HG02610 (cell line): ENCODE data around the gene LRRC27.

ENCODE experiments used
- ATAC-seq: cut with Tn5 transposase; IDR thresholded peaks from one replicate; pipeline ENCODE4 v1.9.1; 2021; ENCODE audit warnings: mild to moderate bottlenecking, moderate library complexity; ENCODE audit not compliant: unreplicated experiment

LRRC27 gene

DNA sequence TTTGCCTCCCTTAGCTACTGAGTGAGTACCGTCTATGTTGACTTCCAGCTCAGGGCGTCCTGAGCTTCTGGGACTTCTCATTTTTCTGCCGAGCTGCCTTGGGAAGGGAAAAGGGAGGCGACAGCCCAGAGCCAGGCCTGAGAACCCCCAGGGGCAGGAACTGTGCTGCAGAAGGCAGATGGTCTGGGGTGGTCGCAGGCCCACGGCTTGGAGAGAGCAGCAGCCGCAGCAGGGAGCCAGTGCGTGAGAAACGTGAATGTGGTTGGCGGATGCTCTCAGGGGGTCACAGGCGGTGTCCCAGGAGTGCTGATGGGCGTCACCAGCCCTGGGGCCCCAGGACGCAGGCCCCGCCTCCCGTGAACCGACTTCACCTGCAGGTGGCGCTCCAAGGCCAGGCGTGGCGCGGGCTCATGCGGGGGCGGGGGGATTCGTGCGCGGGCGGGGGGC lies 55.8 kb downstream of the LRRC27 start:
- ATAC-seq, result no peak

DNA sequence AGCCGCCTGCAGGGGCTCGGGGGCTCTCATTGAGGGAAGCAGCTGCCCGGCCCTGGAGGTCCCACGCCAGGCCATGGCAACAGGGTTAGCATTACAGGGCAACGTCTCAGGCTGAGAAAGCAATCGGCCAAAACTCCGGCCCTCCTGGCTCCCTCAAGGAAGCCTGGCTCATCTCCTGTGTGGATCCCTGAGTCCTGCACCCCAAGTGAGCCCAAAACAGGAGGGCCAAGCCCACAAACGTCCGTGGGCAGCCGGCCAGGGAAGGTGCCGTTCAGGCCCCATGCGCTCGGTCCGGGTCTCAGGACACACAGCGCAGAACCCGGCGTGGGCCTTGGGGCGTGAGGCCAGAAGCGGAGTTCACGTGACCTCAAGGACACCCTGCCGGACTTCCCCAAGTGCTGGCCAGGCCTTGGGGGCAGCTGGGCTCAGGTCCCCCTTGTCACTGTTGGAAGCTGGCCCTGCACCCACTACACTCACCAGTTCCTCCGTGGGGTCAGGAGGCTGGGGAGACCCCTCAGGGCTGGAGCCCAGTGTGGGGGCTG lies 57.0 kb downstream of the LRRC27 start:
- no peak for ATAC-seq

DNA sequence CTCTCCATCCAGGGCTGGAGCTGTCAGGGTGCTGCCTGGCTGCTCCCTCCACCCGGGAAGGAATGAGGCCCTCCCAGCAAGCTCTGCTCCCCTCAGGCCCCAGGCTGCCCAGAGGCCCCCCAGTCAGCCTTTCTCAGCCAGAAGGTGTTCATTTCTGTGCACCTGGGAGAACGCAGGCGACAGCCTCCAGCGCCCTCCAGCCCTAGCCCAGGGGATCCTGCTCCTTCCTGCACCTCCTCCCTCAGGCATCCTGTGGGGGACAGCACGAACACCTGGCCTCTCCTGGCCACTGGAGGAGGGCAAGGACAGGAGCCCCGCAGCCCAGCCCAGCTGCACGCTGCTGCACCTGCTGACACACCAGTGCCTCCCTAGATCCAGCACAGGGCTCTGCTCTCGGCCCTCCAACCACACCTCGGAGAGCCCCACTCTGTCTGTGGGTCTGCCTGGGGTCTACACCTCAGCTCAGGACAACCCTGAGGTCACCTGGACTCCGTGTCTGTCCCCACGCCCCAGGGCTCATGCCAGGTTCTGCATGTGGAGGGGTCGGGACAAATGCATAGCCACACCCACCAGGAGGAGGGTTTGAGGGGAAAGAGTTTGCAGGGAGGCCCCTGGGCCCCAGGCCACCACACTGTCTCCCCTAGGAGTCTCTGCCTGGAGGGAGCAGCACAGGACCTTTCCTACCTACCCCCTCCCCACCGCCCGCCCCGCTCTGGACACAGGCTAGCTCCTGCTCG lies 57.6 kb downstream of the LRRC27 start:
- ATAC-seq, result no peak

DNA sequence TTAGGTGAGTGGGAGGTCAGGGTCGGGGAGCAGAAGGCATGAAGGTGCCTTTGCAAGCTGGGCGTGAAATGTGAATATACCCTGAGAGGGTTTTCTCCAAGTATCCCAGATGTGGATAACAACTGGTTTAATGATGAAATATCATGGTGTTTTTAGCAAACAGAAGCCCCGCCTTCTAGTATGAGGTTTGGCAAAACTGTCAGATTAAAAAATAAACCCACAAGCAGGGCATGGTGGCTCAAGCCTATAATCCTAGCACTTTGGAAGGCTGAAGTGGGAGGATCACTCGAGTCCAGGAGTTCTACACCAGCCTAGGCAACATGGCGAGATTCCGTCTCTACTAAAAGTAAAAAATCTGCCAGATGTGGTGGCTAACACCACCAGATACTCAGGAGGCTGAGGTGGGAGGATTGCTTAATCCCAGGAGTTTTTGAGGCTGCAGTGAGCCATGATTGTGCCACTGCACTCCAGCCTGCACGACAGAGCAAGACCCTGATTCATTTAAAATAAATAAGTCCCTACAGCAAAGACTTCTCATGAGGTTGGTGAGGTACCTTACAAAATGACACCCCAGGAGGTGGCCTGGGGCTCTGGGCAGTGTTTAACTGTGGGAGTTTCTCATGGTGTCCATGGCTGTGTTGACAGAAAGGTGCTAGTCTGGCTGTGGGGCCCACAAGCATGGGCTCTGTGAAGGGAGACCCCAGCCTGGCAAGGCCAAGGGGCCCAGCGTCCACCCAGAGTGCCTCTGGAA lies 58.4 kb downstream of the LRRC27 start:
- ATAC-seq, result no peak

DNA sequence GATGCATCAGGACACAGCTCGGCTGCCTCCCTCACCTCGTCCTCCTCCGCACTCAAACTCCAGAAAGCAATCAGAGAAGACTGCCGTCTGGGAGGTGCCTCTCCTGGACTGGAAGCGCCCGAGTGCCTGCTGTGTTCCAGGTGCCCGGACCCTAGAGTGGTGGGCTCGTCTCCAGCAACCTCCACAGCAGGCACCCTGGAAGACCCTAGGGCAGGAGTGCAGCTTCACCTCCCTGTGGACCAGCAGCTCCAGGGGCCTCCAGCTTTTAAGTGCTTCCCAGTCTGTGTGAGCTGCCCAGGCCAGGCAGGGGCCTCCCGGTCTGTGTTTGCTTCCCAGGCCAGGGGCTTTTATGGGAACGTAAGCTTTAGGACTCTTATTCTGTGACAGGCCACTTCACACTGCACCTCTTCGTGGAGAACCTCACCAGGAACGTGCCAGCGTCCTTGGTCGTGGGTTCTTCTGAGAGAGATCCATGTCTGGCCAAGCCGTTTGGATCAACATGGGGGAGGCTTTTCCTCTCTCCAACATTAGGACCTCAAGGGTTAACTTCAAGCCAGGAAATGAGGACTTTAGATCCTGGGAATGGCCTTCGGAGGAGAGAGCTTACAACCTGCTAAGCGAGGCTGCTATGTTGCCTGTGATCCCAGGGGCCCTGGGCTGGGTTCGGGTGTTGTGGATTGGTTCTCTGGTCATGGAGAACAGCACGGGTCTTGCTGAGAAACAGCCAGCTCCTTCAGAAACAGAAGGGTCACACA lies 59.1 kb downstream of the LRRC27 start:
- ATAC-seq, result no peak

DNA sequence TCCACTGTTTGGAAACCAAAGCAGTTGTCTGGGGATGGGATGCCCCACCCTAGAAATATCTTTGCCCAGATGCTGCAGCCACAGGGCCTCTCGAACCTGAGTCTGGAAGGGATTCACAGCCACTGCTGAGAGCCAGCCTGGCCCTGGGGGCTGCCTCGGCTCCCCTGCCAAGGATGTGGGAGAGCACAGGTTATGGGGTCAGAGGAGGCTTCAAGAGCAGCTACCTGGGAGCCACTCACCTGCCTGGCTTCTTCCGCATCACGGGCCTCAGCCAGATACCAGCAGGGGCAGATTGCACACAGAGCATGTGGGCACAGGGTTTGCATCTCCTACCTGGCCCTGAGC lies 59.7 kb downstream of the LRRC27 start:
- no peak for ATAC-seq

DNA sequence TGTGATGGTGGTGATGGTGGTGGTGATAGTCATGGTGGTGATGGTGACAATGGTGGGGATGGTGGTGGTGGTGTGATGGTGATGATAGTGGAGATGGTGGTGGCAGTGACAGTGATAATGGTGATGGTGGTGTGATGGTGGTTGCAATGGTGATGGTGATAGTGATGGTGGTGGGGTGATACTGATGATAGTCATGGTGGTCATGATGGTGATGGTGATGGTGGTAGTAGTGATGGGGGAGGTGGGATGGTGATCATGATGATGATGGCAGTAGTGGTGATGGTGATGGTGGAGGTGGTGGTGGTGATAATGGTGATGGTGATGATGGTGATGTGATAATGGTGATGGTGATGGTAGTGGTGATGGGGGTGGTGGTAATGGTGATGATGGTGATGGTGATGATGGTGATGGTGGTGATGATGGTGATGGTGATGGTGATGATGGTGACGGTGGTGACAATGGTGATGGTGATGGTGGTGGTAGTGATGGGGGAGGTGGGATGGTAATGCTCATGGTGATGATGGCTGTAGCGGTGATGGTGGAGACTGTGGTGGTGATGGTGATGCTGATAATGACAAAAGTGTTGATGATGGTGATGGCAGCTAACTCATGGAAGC lies 60.3 kb downstream of the LRRC27 start:
- ATAC-seq, result no peak

DNA sequence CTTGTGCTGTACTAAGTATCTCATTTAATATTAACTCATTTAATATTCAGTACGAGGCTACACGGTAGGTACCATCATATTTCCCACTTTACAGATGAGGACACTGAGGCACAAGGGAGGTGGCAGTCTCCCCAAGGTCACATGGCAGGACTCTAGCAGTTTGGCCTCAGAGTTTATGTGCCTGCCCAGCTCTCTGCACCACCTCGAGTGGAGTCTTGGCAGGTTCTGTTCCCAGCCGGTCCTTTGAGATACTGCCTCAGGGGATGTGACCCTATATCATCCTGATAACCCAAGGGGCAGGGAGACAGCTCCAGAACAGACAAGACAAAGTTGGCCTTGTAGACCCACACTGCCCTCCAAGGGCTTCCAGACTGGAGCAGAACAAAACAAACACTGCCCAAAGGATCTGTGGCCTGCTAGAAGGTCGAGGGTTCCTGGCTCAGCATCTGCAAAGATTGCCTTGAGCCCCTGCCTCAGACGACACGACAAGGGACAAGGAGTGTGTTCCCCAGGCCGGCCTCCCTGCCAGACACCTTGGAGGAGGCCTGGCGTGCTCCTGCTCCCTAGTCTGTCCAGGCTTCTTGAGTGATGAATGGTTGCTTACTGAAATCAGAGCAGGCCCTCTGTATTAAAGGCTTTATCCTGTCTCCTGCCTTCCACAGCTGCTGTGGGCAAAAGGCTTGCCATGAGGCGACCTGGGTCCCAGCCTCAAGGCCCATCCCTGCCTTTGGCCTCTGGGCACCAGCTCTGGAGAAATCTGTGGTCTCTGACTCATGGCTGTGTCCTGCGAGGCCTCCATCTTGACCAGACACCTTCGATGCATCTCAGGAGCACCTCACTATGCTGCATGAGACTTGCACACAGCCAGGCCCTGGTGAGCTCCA lies 61.1 kb downstream of the LRRC27 start:
- ATAC-seq, result no peak

DNA sequence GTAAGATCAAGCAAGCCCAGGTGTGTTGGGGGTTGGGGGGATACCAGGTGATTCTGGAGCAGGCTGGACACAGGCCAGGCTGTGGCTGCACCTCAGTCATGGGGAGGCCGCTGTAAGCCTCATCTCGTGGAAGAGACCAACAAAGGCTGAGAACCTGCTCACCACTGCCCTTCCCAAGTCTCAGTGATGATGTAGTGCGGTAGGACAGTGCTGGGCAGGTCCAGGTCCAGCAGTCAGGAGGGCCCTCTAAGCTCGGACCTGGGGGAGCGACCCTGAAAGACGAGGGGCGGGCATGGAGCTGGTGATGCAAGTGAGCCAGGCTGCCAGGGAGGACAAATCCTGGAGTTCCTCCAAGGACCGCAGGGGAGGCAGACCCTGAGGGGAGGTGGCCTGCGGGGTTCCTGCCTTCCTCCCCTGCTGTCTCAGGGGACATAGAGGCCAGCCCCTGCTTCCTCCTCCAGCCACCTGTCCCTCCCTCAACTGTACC lies 61.7 kb downstream of the LRRC27 start:
- ATAC-seq, result no peak

DNA sequence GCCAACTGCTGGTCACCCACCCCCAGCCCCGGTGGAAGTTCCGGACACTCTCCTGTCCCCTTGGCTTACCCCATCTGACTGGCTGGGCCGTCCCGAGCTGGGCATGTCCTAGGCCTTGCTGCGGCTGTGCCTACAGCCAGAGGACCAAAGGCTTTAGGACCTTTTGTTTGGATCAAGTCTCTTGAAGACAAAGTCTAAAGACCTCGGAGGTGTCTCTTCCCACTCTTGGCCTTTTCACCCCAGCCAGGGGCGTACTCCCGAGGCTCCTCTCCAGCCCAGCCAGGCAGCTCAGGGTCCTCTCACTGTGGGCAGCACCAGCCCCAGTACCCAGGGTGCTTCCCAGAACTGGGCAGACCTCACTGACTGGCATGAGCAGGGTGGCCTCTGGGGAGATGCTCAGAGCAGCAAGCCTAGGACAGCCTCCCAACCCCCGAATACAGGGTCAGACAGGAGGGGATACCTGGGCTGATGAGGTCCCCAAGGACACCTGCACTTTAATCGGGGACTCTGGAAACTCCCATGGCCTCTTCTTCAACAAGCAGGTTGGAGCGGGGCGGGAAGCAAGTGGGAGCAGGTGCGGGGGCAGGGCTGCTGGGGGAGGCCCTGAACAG lies 62.3 kb downstream of the LRRC27 start:
- ATAC-seq, result no peak

DNA sequence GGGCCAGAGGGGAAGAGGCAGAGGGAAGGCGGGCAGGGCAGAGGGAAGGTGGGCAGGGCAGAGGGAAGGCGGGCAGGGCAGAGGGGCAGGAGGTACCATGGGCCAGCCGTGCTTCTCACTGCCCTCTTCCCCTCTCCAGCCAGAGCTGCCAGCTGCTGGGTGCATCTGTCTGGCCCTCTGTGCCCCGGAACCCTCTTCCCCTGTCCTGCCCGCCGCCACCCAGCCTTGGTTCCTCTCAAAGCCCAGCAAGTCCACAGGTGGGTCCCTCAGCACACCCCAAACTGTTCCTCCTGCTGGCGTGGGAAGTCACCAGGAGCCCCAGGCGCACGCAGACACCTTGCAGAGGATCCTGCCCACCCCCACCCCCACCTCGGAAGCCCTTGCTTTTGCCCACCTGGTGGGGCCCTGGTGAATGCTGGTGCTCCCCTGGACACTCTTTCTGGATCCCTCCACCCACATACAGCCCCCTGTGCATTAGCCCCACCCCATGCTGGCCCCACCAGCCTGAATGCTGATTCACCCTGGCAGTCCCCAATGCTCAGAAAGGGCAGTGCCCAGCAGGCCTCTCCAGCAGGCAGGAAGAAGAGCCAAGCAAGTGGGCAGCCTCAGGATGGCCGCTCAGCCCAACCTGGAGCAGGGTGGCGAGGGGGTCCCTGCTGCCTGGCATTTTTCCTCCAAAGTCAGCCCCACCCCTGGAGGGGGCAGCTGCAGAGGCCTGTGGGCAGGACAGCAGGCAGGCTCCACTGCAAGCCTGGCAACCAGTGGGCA lies 63.1 kb downstream of the LRRC27 start:
- ATAC-seq, result no peak

DNA sequence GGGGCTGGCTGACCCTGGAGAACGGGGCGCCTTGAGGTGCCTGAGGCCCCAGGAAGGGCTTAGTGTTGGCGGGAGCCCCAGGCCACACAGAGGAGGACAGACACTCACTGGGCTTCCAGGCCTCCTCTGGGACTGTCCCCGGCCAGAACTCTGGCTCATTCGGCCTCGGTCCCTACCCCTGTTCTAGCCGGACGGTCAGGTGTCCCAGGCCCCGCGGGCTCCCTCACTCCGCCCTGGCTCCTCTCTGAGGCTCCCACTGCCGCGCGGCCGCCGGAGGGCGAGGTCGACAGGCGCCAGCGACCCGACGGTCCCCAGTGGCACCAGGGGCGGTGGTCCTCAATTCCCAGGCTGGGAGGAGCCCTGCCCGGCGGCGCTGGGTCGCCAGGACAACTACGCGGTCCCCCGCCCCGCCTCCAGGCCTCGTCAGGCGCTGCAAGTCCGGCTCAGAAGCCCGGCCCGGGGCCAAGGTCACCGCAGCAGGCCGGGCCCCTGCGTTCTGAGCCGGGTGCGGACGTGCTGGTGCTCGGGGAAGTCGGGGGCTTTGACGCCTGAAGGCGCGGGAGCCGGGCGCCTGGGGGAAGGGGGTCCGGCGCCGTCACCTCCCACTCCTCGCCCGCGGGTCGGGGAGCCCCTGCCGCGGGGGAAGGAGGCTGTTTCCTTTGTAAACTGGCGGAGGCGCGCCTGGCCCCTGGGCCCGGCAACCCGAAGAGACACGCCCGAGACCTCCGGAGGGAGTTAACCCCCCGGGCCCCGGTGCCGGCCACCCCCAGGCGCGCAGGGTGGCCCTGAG lies 63.9 kb downstream of the LRRC27 start:
- ATAC-seq, result no peak

DNA sequence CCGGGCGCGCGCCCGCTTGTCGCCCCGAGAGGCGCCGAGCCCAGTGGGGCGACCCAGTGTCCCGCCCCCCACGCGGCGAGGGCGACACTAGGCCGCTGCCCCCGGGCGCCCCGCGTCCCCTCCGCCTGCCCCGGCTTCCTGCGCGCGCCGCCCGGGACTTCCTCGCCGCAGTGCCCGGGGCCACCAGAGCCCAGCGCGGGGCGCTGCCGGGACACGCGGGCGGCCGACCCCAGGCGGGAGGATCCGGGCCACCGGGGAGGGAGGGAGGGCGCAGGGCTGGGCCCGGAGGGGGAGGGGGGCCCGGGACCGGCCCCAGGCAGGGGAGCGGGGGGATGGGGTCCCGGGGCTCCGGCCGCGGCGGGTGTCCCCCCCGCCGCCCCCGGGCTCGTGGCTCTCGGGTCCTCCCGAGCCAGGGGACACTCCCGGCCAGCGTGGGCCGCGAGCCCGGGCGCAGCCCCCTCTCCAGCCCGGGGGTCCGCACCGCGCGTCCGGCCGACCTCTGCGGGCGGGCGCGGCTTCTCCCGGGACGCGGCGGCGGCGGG lies 64.6 kb downstream of the LRRC27 start:
- no peak for ATAC-seq

DNA sequence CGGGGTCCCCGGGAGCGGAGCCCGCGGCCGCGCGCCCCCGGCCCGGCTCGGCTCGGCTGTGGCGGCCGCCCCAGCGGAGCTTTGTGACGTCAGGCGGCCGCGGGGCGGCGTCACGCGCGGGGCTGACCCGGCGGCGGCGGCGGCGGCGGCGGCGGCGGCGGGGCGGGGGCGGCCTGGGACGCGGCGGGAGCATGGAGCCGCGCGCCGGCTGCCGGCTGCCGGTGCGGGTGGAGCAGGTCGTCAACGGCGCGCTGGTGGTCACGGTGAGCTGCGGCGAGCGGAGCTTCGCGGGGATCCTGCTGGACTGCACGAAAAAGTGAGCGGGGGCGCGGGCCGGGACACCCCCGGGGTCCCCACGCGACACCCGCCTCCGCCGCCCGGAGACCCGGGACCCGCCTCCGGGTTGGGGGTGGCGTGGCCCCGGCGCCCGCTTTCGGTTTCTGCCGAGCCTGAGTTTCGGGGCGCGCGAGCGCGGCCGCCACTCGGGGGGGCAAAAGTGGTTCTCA lies 65.1 kb downstream of the LRRC27 start, which contains the start of gene PWWP2B:
PWWP2B (plus strand) TSS at position 165 of the 506 bp plus-strand sequence; CDS start at position 192, 27 bp downstream.
- ATAC-seq, result no peak

DNA sequence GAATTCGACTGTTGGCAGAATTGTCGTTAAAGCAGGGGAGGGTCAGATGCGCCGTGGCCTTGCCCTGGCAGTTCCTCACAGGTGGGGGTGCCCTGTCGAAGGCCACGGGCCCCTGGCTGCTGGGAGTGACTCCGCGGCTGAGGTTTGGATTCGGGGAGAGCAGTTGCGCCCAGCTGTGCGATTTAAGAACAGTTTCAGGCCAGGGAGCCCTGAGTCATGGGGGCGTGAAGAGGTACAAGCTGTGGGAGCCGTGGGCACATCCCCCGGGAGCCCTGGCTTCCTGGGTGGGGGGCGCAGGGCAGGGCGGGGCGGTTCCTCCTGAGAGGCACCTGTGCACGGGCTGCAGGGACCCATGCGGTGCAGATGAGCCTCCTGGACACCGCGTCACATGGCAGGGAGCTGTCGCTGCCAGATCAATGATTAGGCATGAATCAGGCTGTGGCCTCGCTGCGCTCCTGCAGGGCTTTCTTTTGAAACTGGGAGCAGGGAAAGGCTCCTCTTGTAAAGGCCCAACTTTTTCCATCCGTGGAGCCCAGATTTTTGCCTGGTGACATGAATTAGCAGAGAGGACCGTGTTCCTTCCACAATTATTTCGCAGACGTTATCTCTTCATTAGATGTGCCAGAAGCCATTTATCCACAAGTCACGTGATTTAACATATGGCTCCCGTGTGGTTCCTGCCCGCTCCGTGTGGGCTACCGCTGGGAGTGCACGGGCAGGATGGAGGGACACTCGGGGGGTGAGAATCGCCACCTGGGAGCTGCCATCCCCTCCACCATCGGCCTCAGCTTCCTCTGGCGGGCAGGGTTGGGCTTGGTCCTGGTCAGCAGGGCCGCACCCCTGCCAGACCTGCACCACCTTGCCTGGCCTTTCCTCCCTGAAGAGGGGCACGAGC lies 65.9 kb downstream of the LRRC27 start:
- ATAC-seq, result no peak

DNA sequence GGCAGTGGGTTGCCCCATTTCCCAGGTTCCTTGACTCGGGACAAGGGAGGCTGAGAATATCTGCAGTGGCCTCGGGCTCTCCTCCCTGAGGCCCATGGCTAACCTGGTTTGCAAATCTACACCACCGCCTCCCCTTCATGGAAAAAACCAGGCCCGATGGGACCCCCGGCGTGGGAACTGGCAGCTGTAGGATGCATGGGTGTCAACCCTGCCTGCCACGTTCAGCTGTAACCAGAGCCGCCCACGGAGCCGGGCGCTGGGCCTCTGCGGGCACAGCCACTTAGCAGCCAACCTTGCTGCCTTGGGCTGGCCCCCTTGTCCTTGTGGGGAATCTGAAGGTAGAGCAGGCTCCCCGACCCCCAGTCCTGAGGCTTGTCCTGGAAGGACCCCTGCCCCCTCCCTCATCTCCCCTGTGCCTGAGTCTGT lies 66.6 kb downstream of the LRRC27 start:
- ATAC-seq, result no peak
